ENCODE data around the gene CDC25B. TPM values are rescaled to one million over a fixed set of nuclear protein-coding genes. Genes with fewer than 3 reads are reported as not detected.

The CDC25B gene
- total and polyA plus RNA-seq, 2 of the 13 experiments (the other 11 are each of a cell fraction or from before 2014, with no cell fraction given): 14.5 to 19.4 TPM

GRCh38 chr20:3785240-3786125 lies 10.6 kb upstream of the CDC25B start:
- peak overlapping the region; percentile 82 for H3K9ac ChIP-seq (ENCODE audit: insufficient read depth, low read depth, low read length)
- H3K36me3 ChIP-seq (replicated peaks in 1 of 2; ENCODE audit: control insufficient read depth in 1 of 2, insufficient read depth in 2 of 2, low read length in 2 of 2): no peaks in the 10 kb centered on the region
- H3K79me2 ChIP-seq (ENCODE audit: insufficient read depth, low read length): peaks cover 9% of the 10 kb centered on the region
- ATAC-seq (peak; percentile 1; the same call in 2 of the 3 replicates), FAIRE-seq (no peak), DNase-seq (ENCODE audit: low spot score) (no peak)
- in situ Hi-C loops (cut with HindIII; ENCODE audit: extremely low pct_ligation_motif_present, low pct_unique_long_range_greater_than_20kb): loop anchor here (5.0 kb wide), 1 partner anchor 62 kb away; the partner anchor contains the start of gene MAVS
- peaks cover 88% of the 10 kb centered on the region for H3K4me1 ChIP-seq (ENCODE audit: insufficient read depth, low read length)
- WGBS (ENCODE audit: low lambda C conversion rate): 94% methylated on average over 64 of the region's 79 CpGs
- H2AFZ ChIP-seq (ENCODE audit: low read length): no peak overlapping the region
- ChIA-PET CTCF (ENCODE audit: low intra/inter-chr PET ratio, low total read pairs) (interaction anchor here (2.1 to 4.6 kb wide), 3 partner anchors 33 to 300 kb away, joined by 7 to 119 read pairs (median 49); partner anchors contain the start of gene AP5S1), POLR2A (interaction anchor here (0.6 to 10.4 kb wide), 11 partner anchors 10 to 298 kb away, joined by 3 to 134 read pairs (median 5); partner anchors contain the start of genes ADISSP, AP5S1 and CDC25B)
- intact Hi-C loops (cut with micrococcal nuclease; ENCODE audit: unreplicated experiment): loop anchor here (2.0 kb wide), 1 partner anchor 61 kb away; the partner anchor contains the start of gene MAVS
- H3K4me2 ChIP-seq (ENCODE audit: low read depth, low read length): peak overlapping the region; percentile 94
- H4K20me1 ChIP-seq (ENCODE audit: insufficient read depth, low read length): peaks cover 5% of the 10 kb centered on the region; the same call in 1 of the 2 replicates
- H3K4me3 ChIP-seq (replicated peaks in 1 of 3; ENCODE audit: insufficient read depth in 1 of 3, low read depth in 2 of 3, low read length in 3 of 3): peak overlapping the region; percentile 52 to 82 (median 82); a peak in 5 of 6 replicates
- H3K9me3 ChIP-seq (ENCODE audit: low read length): no peaks in the 10 kb centered on the region
- no peak overlapping the region for H3K27ac ChIP-seq (ENCODE audit: extremely low read length, insufficient read depth, low read length)
- no TSS peak for BruUV-seq (replicated peaks)
- H3K27me3 ChIP-seq (ENCODE audit: control insufficient read depth in 1 of 2, insufficient read depth in 2 of 2, low read length in 2 of 2): peaks cover 0 to 18% of the 10 kb centered on the region in 2 experiments; a peak in 3 of 5 replicates
- TF ChIP-seq POLR2A (IDR thresholded peaks at IDR 0.05; ENCODE audit: insufficient read depth in 1 of 2, low read depth in 2 of 2, low read length in 2 of 2) (no peak), ZNF556 (CRISPR knock-in tag; IDR thresholded peaks at IDR 0.05; ENCODE audit: borderline replicate concordance) (0 out of 2 replicates have a peak, but pooled peaks have one; percentile 61), TSC22D2 (CRISPR knock-in tag; IDR thresholded peaks at IDR 0.05; ENCODE audit: borderline replicate concordance) (no peak), HMGXB4 (CRISPR knock-in tag; IDR thresholded peaks at IDR 0.05; ENCODE audit: borderline replicate concordance in 1 of 2, low read depth in 1 of 2) (0 out of 4 replicates have a peak, but pooled peaks of 1 of the 2 experiments have one; percentile 26), TBX2 (CRISPR knock-in tag; IDR thresholded peaks at IDR 0.05; ENCODE audit: borderline replicate concordance) (0 out of 2 replicates have a peak, but pooled peaks have one; percentile 11), ZNF331 (CRISPR knock-in tag; IDR thresholded peaks at IDR 0.05) (0 out of 2 replicates have a peak, but pooled peaks have one; percentile 26), ZNF501 (CRISPR knock-in tag; IDR thresholded peaks at IDR 0.05) (0 out of 2 replicates have a peak, but pooled peaks have one; percentile 9), THAP11 (CRISPR knock-in tag; IDR thresholded peaks at IDR 0.05) (peak; percentile 57), ATRX (CRISPR knock-in tag; IDR thresholded peaks at IDR 0.05; ENCODE audit: borderline replicate concordance) (no peak), SNAI1 (CRISPR knock-in tag; IDR thresholded peaks at IDR 0.05; ENCODE audit: borderline replicate concordance) (no peak), ZNF746 (CRISPR knock-in tag; IDR thresholded peaks at IDR 0.05) (no peak), KLF15 (CRISPR knock-in tag; IDR thresholded peaks at IDR 0.05; ENCODE audit: borderline replicate concordance) (no peak; the same call in 1 of the 2 replicates), KLF16 (CRISPR knock-in tag; IDR thresholded peaks at IDR 0.05) (no peak), RNF2 (conservative IDR thresholded peaks at IDR 0.05; ENCODE audit: low read depth) (peak; percentile 26; the same call in 1 of the 2 replicates), AGO2 (optimal IDR thresholded peaks at IDR 0.05; ENCODE audit: low read depth, low read length) (peak; percentile 89)
- TF ChIP-seq, protein P1, sequence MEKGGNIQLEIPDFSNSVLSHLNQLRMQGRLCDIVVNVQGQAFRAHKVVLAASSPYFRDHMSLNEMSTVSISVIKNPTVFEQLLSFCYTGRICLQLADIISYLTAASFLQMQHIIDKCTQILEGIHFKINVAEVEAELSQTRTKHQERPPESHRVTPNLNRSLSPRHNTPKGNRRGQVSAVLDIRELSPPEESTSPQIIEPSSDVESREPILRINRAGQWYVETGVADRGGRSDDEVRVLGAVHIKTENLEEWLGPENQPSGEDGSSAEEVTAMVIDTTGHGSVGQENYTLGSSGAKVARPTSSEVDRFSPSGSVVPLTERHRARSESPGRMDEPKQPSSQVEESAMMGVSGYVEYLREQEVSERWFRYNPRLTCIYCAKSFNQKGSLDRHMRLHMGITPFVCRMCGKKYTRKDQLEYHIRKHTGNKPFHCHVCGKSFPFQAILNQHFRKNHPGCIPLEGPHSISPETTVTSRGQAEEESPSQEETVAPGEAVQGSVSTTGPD (CRISPR knock-in tag; IDR thresholded peaks at IDR 0.05): peak; percentile 74
- TF ChIP-seq, protein P2, sequence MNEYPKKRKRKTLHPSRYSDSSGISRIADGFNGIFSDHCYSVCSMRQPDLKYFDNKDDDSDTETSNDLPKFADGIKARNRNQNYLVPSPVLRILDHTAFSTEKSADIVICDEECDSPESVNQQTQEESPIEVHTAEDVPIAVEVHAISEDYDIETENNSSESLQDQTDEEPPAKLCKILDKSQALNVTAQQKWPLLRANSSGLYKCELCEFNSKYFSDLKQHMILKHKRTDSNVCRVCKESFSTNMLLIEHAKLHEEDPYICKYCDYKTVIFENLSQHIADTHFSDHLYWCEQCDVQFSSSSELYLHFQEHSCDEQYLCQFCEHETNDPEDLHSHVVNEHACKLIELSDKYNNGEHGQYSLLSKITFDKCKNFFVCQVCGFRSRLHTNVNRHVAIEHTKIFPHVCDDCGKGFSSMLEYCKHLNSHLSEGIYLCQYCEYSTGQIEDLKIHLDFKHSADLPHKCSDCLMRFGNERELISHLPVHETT (CRISPR knock-in tag; conservative IDR thresholded peaks at IDR 0.05): 0 out of 2 replicates have a peak, but pooled peaks have one; percentile 38

Data from HepG2 (cell line).